GM12892 (cell line): ENCODE data around the gene PIGU.
A peak's percentile ranks its signal among the peaks of the same experiment; 100 is the strongest.
"Not testable (repeated sequence)": the region's sequence is repeated elsewhere in the genome, so short reads cannot be mapped to it uniquely, and the experiment has no call there.

Source experiments
- DNase-seq: peaks from one replicate; pipeline ENCODE4 v3.0.0; 2011; ENCODE audit not compliant: insufficient read length
- FAIRE-seq: peaks from 2 replicates; lab custom pipeline; 2011; peaks lifted over from hg19 to GRCh38; lab: Jason Lieb, UNC
- POLR2A ChIP-seq: IDR thresholded peaks from 2 replicates; pipeline ENCODE4 v1.6.1; 2011; ENCODE audit warnings: low read depth, low read length, control low read depth
- POLR2AphosphoS5 ChIP-seq: IDR thresholded peaks from 2 replicates; pipeline ENCODE4 v1.6.1; 2011; ENCODE audit warnings: low read depth, low read length, control low read depth
- TAF1 ChIP-seq: IDR thresholded peaks from 2 replicates; pipeline ENCODE4 v1.6.1; 2011; ENCODE audit warnings: low read depth, mild to moderate bottlenecking, control low read depth, low read length, borderline replicate concordance

PIGU gene

GRCh38 chr20:34515484-34516246 is 161.2 kb downstream of the PIGU start:
- peak; percentile 49 for DNase-seq
- no peak for FAIRE-seq
- TF ChIP-seq POLR2A: peak; percentile 55
- no peak for TF ChIP-seq TAF1
- TF ChIP-seq POLR2AphosphoS5: peak; percentile 56; the same call in 1 of the 2 replicates

GRCh38 chr20:34514897-34515483 is 161.9 kb downstream of the PIGU start:
- TF ChIP-seq POLR2AphosphoS5 (no peak), POLR2A (no peak), TAF1 (no peak)
- peak; percentile 87 for FAIRE-seq
- no peak for DNase-seq

- FAIRE-seq: not testable (repeated sequence)
These were observed 162.9 kb downstream of the PIGU start for GRCh38 chr20:34514034-34514433.

DNA sequence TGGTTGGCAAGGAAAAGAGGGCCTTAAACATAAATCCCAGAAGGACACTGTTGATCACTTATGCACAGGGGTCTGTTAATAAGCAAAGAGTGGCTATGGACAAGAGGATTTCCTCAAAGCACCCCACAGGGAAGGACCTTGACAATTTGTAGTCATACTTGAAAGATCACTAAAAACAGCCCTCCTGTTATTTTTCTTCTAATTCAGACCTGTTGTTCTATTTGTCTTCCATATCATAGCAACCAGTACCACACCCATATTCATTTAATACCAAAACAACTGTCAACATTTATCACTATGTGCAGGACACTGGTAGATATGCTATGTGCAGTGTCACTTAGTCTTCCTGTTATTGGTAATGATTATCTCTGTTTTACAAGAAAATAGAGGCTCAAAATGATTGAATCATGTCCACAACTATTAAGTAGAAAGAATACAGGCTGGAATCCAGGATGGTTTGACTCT is 163.9 kb downstream of the PIGU start:
- no peak for DNase-seq
- no peak for FAIRE-seq
- no peak for TF ChIP-seq POLR2A
- no peak for TF ChIP-seq POLR2AphosphoS5

More at GRCh38 chr20:34514034-34514433, 162.9 kb downstream of the PIGU start:
- DNase-seq: not testable (repeated sequence)

- DNase-seq: no peak
- no peak for FAIRE-seq
- TF ChIP-seq POLR2A: no peak
- TF ChIP-seq POLR2AphosphoS5: no peak
- no peak for TF ChIP-seq TAF1
These were observed 164.5 kb downstream of the PIGU start for GRCh38 chr20:34512266-34512954.

GRCh38 chr20:34511891-34512265 is 165.0 kb downstream of the PIGU start:
- FAIRE-seq: no peak
- DNase-seq: no peak
- TF ChIP-seq TAF1: no peak
- no peak for TF ChIP-seq POLR2AphosphoS5
- no peak for TF ChIP-seq POLR2A

GRCh38 chr20:34510575-34510974 is 166.3 kb downstream of the PIGU start:
- DNase-seq: no peak
- no peak for TF ChIP-seq POLR2A
- TF ChIP-seq TAF1: no peak
- no peak for TF ChIP-seq POLR2AphosphoS5
- no peak for FAIRE-seq
